HepG2 (cell line): ENCODE results near the gene NCOA6. TPM values are rescaled to one million over a fixed set of nuclear protein-coding genes. Genes with fewer than 3 reads are reported as not detected.

Experiments
- AGO2 ChIP-seq: fragments of 200-400 bp; formaldehyde crosslinking; optimal IDR thresholded peaks from 2 replicates; pipeline ENCODE3; 2017; ENCODE audit warnings: mild to moderate bottlenecking, low read depth, low read length, moderate library complexity
- ETV6 ChIP-seq: sonication (generic); formaldehyde crosslinking; conservative IDR thresholded peaks from 2 replicates; pipeline ENCODE4 v1.4.0; 2020; ENCODE audit warnings: missing genetic modification reagents
- GATA4 ChIP-seq: sonication (generic); IDR thresholded peaks from 2 replicates; pipeline ENCODE4 v1.6.1; 2016; ENCODE audit warnings: antibody characterized with exemption, low read depth, borderline replicate concordance
- MYC ChIP-seq: sonication (generic); formaldehyde crosslinking; IDR thresholded peaks from 2 replicates; pipeline ENCODE4 v1.9.0; 2021; ENCODE audit warnings: missing genetic modification reagents, borderline replicate concordance
- TARDBP ChIP-seq: sonication (generic); formaldehyde crosslinking; IDR thresholded peaks from 2 replicates; pipeline ENCODE4 v1.8.0; 2022; ENCODE audit warnings: mild to moderate bottlenecking, missing genetic modification reagents
- ZBTB3 ChIP-seq: sonication (generic); formaldehyde crosslinking; IDR thresholded peaks from 2 replicates; pipeline ENCODE4 v1.4.0; 2020; ENCODE audit warnings: low read depth, mild to moderate bottlenecking, moderate library complexity, missing genetic modification reagents, borderline replicate concordance
- polyA plus RNA-seq, 8 experiments: library from polyadenylated mRNA; depleted of rRNA in 3 of 8; stranded (reverse) in 7 of 8; unstranded in 1 of 8; fragments of >200 nt; fragmentation: Illumina TruSeq in 4 of 8; extraction: Trizol in 4 of 8; gene quantifications; 2 replicates each; pipeline versions ENCODE4 v1.2.1 to v1.2.3, GENCODE V29; 2011 to 2016; ENCODE audit warnings: low read depth in 4 of 8, missing spikeins in 1 of 8, mixed read lengths in 1 of 8; ENCODE audit not compliant: insufficient read depth in 1 of 8
- total RNA-seq, 5 experiments: library from RNA; depleted of rRNA; stranded (reverse); fragments of >200 nt; fragmentation: Illumina TruSeq; extraction: Trizol; gene quantifications; 2 replicates each; pipeline ENCODE4 v1.2.3, GENCODE V29; 2016; ENCODE audit warnings: low read depth in 1 of 5
- TF ChIP-seq, protein P1 (sequence below): sonication (generic); formaldehyde crosslinking; IDR thresholded peaks from 2 replicates; pipeline ENCODE4 v1.4.0; 2020; ENCODE audit warnings: mild to moderate bottlenecking, missing genetic modification reagents
- TF ChIP-seq, protein P2 (sequence below): sonication (generic); formaldehyde crosslinking; IDR thresholded peaks from 2 replicates; pipeline ENCODE4 v1.5.0; 2020; ENCODE audit warnings: mild to moderate bottlenecking, missing genetic modification reagents

The NCOA6 gene
- total and polyA plus RNA-seq, 2 of the 13 experiments (the other 11 are each of a cell fraction or from before 2014, with no cell fraction given), result 11.2 to 29.3 TPM

DNA sequence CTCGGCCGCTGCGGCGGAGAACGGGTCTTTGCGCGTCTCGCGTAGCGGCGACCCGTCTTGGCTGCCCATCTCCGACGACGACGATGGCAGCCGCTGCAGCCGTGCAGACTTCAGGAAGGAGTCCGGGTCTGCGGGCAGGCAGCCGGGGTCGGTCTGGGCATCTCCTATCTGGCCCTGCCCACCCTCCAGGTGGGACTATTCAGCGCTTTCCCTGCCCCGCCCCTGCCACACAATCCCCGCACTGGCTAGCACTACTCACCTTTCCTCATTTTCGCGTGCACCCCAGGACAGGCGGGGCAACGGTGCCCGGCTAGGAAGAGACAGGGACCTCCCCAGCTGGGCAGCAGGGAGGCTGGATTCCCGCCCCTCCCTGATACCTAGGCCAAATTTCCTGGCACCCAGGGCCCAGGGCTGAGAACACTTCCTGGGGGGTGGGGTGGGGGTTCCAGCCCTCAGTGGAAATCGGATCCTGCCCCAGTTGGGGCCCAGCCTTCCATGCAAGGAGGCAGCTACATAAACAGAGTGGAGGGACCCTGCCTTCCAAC lies 38.0 kb upstream of the NCOA6 start (continued):
- TF ChIP-seq, protein P1, sequence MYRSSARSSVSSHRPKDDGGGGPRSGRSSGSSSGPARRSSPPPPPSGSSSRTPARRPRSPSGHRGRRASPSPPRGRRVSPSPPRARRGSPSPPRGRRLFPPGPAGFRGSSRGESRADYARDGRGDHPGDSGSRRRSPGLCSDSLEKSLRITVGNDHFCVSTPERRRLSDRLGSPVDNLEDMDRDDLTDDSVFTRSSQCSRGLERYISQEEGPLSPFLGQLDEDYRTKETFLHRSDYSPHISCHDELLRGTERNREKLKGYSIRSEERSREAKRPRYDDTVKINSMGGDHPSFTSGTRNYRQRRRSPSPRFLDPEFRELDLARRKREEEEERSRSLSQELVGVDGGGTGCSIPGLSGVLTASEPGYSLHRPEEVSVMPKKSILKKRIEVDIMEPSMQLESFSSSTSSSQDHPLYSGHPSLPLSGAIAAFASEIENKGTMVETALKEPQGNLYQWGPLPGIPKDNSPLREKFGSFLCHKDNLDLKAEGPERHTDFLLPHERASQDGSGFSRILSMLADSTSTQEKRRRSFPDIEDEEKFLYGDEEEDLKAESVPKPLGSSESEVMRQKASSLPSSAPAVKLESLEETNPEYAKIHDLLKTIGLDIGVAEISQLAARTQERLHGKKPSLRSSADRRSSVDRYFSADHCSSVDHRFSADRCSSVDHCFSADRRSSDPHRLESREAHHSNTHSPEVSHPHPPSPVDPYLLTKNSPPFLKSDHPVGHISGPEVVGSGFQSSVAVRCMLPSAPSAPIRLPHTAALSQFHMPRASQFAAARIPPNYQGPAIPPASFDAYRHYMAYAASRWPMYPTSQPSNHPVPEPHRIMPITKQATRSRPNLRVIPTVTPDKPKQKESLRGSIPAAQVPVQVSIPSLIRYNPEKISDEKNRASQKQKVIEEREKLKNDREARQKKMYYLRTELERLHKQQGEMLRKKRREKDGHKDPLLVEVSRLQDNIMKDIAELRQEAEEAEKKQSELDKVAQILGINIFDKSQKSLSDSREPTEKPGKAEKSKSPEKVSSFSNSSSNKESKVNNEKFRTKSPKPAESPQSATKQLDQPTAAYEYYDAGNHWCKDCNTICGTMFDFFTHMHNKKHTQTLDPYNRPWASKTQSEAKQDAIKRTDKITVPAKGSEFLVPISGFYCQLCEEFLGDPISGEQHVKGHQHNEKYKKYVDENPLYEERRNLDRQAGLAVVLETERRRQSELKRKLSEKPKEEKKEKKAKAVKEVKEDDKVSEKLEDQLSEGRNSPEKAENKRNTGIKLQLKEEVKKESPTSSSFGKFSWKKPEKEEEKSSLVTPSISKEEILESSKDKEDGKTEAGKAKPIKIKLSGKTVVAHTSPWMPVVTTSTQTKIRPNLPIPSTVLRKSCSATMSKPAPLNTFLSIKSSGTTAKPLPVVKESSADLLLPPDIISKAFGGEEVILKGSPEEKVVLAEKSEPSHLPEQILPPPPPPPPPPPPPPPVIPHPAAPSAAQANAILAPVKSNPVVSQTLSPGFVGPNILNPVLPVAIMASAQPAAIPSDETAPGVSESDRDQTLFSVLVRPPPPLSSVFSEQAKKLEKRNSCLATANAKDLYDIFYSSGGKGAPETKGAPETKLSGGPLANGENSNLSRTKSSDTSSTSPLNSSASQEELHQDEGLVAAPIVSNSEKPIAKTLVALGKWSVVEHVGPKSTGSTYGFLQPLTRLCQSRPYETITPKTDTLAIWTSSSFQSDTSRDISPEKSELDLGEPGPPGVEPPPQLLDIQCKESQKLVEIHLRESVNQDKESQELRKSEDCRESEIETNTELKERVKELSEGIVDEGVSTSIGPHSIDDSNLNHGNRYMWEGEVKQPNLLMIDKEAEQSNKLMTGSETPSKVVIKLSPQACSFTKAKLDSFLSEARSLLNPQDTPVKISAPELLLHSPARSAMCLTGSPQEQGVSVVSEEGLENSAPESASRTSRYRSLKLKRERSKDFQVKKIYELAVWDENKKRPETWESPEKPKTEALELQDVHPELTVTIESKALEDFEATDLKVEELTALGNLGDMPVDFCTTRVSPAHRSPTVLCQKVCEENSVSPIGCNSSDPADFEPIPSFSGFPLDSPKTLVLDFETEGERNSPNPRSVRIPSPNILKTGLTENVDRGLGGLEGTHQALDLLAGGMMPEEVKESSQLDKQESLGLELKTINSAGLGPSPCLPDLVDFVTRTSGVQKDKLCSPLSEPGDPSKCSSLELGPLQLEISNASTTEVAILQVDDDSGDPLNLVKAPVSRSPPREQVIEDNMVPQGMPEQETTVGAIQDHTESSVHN (CRISPR knock-in tag), result no peak
- TF ChIP-seq TARDBP (CRISPR knock-in tag), result no peak
- TF ChIP-seq AGO2, result peak; percentile 15
- TF ChIP-seq, protein P2, sequence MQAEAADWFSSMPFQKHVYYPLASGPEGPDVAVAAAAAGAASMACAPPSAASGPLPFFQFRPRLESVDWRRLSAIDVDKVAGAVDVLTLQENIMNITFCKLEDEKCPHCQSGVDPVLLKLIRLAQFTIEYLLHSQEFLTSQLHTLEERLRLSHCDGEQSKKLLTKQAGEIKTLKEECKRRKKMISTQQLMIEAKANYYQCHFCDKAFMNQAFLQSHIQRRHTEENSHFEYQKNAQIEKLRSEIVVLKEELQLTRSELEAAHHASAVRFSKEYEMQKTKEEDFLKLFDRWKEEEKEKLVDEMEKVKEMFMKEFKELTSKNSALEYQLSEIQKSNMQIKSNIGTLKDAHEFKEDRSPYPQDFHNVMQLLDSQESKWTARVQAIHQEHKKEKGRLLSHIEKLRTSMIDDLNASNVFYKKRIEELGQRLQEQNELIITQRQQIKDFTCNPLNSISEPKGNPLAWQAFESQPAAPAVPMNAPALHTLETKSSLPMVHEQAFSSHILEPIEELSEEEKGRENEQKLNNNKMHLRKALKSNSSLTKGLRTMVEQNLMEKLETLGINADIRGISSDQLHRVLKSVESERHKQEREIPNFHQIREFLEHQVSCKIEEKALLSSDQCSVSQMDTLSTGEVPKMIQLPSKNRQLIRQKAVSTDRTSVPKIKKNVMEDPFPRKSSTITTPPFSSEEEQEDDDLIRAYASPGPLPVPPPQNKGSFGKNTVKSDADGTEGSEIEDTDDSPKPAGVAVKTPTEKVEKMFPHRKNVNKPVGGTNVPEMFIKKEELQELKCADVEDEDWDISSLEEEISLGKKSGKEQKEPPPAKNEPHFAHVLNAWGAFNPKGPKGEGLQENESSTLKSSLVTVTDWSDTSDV (CRISPR knock-in tag), result 0 out of 2 replicates have a peak, but pooled peaks have one; percentile 41
- no peak for TF ChIP-seq ZBTB3 (CRISPR knock-in tag)
- TF ChIP-seq MYC, result no peak
- TF ChIP-seq ETV6 (CRISPR knock-in tag), result no peak
- no peak for TF ChIP-seq GATA4
